ENCODE data around the gene ASB5. TPM values are rescaled to one million over a fixed set of nuclear protein-coding genes. Genes with fewer than 3 reads are reported as not detected.

ASB5 gene
- total RNA-seq, 3 donors from 2014 or later, result 0.75 to 13.2 (median 0.96) TPM

GRCh38 chr4:176277162-176277904 lies 8.3 kb upstream of the ASB5 start:
- TF ChIP-seq CTCF (IDR thresholded peaks at IDR 0.05), result no peak
- H3K36me3 ChIP-seq (ENCODE audit: low read depth), result no peaks in the 10 kb centered on the region
- ATAC-seq (peak; percentile 67), DNase-seq (peak in 2 of 3 donors; percentile 54 to 60)
- no peaks in the 10 kb centered on the region for H3K4me1 ChIP-seq (ENCODE audit: low read depth)
- H3K9me3 ChIP-seq, result no peaks in the 10 kb centered on the region
- no peak overlapping the region for H3K4me3 ChIP-seq
- intact Hi-C loops (cut with DNase I, micrococcal nuclease), result loop anchor here in 1 of 2 donors (10.0 kb wide), 1 partner anchor 67 kb away; no protein-coding TSS in a partner anchor

- H3K9me3 ChIP-seq, result no peaks in the 10 kb centered on the region
- no peak overlapping the region for H3K4me3 ChIP-seq
- ATAC-seq, result no peak
- H3K4me1 ChIP-seq (ENCODE audit: low read depth), result no peaks in the 10 kb centered on the region
- DNase-seq, result no peak
- no peaks in the 10 kb centered on the region for H3K36me3 ChIP-seq (ENCODE audit: low read depth)
- intact Hi-C loops (cut with DNase I, micrococcal nuclease), result loop anchor here in 1 of 2 donors (10.0 kb wide), 1 partner anchor 68 kb away; no protein-coding TSS in a partner anchor
- no peak for TF ChIP-seq CTCF (IDR thresholded peaks at IDR 0.05)
These were observed 7.7 kb upstream of the ASB5 start for GRCh38 chr4:176276710-176277109.

GRCh38 chr4:176274441-176274840 lies 5.4 kb upstream of the ASB5 start:
- Histone ChIP-seq H3K36me3 (ENCODE audit: low read depth) (no peaks in the 10 kb centered on the region), H3K4me1 (ENCODE audit: low read depth) (no peaks in the 10 kb centered on the region), H3K9me3 (no peaks in the 10 kb centered on the region), H3K4me3 (no peak overlapping the region)
- ATAC-seq (no peak), DNase-seq (no peak)
- intact Hi-C loops (cut with DNase I, micrococcal nuclease), result loop anchor here in 1 of 2 donors (10.0 kb wide), 1 partner anchor 70 kb away; no protein-coding TSS in a partner anchor
- TF ChIP-seq CTCF (IDR thresholded peaks at IDR 0.05), result no peak

GRCh38 chr4:176273736-176274135 lies 4.7 kb upstream of the ASB5 start:
- DNase-seq (no peak), ATAC-seq (no peak)
- intact Hi-C loops (cut with DNase I, micrococcal nuclease), result loop anchor here in 1 of 2 donors (10.0 kb wide), 1 partner anchor 71 kb away; no protein-coding TSS in a partner anchor
- Histone ChIP-seq H3K9me3 (no peaks in the 10 kb centered on the region), H3K4me3 (no peak overlapping the region), H3K4me1 (ENCODE audit: low read depth) (no peaks in the 10 kb centered on the region), H3K36me3 (ENCODE audit: low read depth) (no peaks in the 10 kb centered on the region)
- no peak for TF ChIP-seq CTCF (IDR thresholded peaks at IDR 0.05)

GRCh38 chr4:176272799-176273198 lies 3.8 kb upstream of the ASB5 start:
- no peaks in the 10 kb centered on the region for H3K9me3 ChIP-seq
- no peak for TF ChIP-seq CTCF (IDR thresholded peaks at IDR 0.05)
- H3K36me3 ChIP-seq (ENCODE audit: low read depth), result no peaks in the 10 kb centered on the region
- no peaks in the 10 kb centered on the region for H3K4me1 ChIP-seq (ENCODE audit: low read depth)
- intact Hi-C loops (cut with DNase I, micrococcal nuclease), result loop anchor here in 1 of 2 donors (10.0 kb wide), 1 partner anchor 72 kb away; no protein-coding TSS in a partner anchor
- ATAC-seq (no peak), DNase-seq (no peak)
- H3K4me3 ChIP-seq, result no peak overlapping the region
